HS-5 (cell line): ENCODE data around the gene NFIX.

Experiments used
- DNase-seq: peaks from one replicate; pipeline ENCODE4 v3.0.0-alpha.2; 2012; ENCODE audit warnings: low read depth

The NFIX gene

GRCh38 chr19:12990431-12990830 is 4.8 kb upstream of the NFIX start:
- no peak for DNase-seq

- DNase-seq = no peak
Measured at GRCh38 chr19:12990853-12991252, 4.4 kb upstream of the NFIX start.

- no peak for DNase-seq
Measured at GRCh38 chr19:12991296-12991695, 4.0 kb upstream of the NFIX start.

GRCh38 chr19:12992729-12993128 is 2.5 kb upstream of the NFIX start:
- no peak for DNase-seq

GRCh38 chr19:12993562-12993961 is 1.7 kb upstream of the NFIX start:
- DNase-seq = no peak

- DNase-seq = no peak
Measured at GRCh38 chr19:12995596-12996405, 526 bp downstream of the NFIX start.

GRCh38 chr19:12996406-12997094 is 1.3 kb downstream of the NFIX start:
- DNase-seq = no peak

- no peak for DNase-seq
Measured at GRCh38 chr19:12997179-12997966, 2.1 kb downstream of the NFIX start.

GRCh38 chr19:12997967-12998940 is 3.0 kb downstream of the NFIX start:
- DNase-seq = no peak

GRCh38 chr19:13001166-13001501 is 5.9 kb downstream of the NFIX start:
- no peak for DNase-seq

- DNase-seq = no peak
Measured at GRCh38 chr19:13001502-13002165, 6.4 kb downstream of the NFIX start.

GRCh38 chr19:13002166-13002898 is 7.1 kb downstream of the NFIX start:
- no peak for DNase-seq

GRCh38 chr19:13003081-13003480 is 7.8 kb downstream of the NFIX start:
- no peak for DNase-seq

GRCh38 chr19:13004273-13004672 is 9.0 kb downstream of the NFIX start:
- DNase-seq = no peak

- DNase-seq = no peak
Measured at GRCh38 chr19:13005253-13005652, 10.0 kb downstream of the NFIX start.

GRCh38 chr19:13005861-13006370 is 10.6 kb downstream of the NFIX start:
- no peak for DNase-seq

GRCh38 chr19:13006431-13007281 is 11.4 kb downstream of the NFIX start:
- DNase-seq = no peak

GRCh38 chr19:13007292-13008045 is 12.2 kb downstream of the NFIX start:
- DNase-seq = no peak
